T-cell (primary cell): ENCODE data around the gene RASAL1. TPM values are rescaled to one million over a fixed set of nuclear protein-coding genes. Genes with fewer than 3 reads are reported as not detected.

Source experiments
- ATAC-seq, 4 experiments: fragments of 200-7000 bp in 3 of 4; fragments of 150-1000 bp in 1 of 4; cut with Tn5 transposase; replicated peaks in 1 of 4; 1 replicate in 3 of 4; 2 replicates in 1 of 4; pipeline ENCODE4 v1.10.0; 2021; ENCODE audit warnings: moderate library complexity in 3 of 4, mild to moderate bottlenecking in 2 of 4, moderate number of reproducible peaks in 1 of 4
- CTCF ChIA-PET, 2 donors: fragments of 300-600 bp; sonication (Branson Sonifier 250); formaldehyde crosslinking; loops; one replicate each; lab custom pipeline; 2022; ENCODE audit warnings: antibody characterized with exemption in 2 of 2; lab: Charles Lee
- POLR2A ChIA-PET, 2 donors: fragments of 300-600 bp; sonication (Branson Sonifier 250); formaldehyde crosslinking; loops; one replicate each; lab custom pipeline; 2022; ENCODE audit warnings: antibody characterized with exemption in 2 of 2; lab: Charles Lee
- DNase-seq, 35 experiments: peaks; one replicate each; pipeline versions ENCODE4 v3.0.0 to v3.0.0-alpha.2; 2013 to 2023
- H3K27ac ChIP-seq: one replicate; pipeline ENCODE4 v1.5.1; 2013; ENCODE audit warnings: low read length
- H3K27me3 ChIP-seq, 2 experiments: replicated peaks in 1 of 2; 1 replicate in 1 of 2; 2 replicates in 1 of 2; pipeline versions ENCODE4 v1.6.1 to v1.7.0; 2013; ENCODE audit warnings: low read length in 1 of 2, mixed read lengths in 1 of 2; ENCODE audit not compliant: control insufficient read depth in 2 of 2, insufficient read depth in 2 of 2; ENCODE audit errors: extremely low read depth in 1 of 2
- H3K36me3 ChIP-seq, 2 donors: 1 replicate in 1 of 2; 2 replicates in 1 of 2; pipeline versions ENCODE4 v1.6.1 to v1.7.0; 2013; ENCODE audit warnings: low read length in 1 of 2; ENCODE audit not compliant: control insufficient read depth in 2 of 2, insufficient read depth in 1 of 2; ENCODE audit errors: extremely low read depth in 1 of 2
- H3K4me1 ChIP-seq, 2 experiments: 1 replicate in 1 of 2; 2 replicates in 1 of 2; pipeline versions ENCODE4 v1.6.1 to v1.7.0; 2013; ENCODE audit warnings: low read length in 2 of 2, mixed read lengths in 1 of 2; ENCODE audit not compliant: insufficient read depth in 2 of 2, control insufficient read depth in 1 of 2; ENCODE audit errors: extremely low read depth in 1 of 2
- H3K4me3 ChIP-seq, 2 donors: 1 replicate in 1 of 2; 2 replicates in 1 of 2; pipeline versions ENCODE4 v1.5.1 to v1.7.0; 2013; ENCODE audit warnings: mild to moderate bottlenecking in 2 of 2, low read length in 1 of 2, moderate library complexity in 1 of 2; ENCODE audit not compliant: control insufficient read depth in 1 of 2; ENCODE audit errors: extremely low read depth in 1 of 2
- H3K9me3 ChIP-seq: 2 replicates; pipeline ENCODE4 v1.7.0; 2013
- H3K27ac Mint-ChIP-seq, 2 donors: one replicate each; pipeline ENCODE4 v1.8.0; 2020 to 2021; ENCODE audit warnings: mild to moderate bottlenecking in 2 of 2, mixed read lengths in 2 of 2
- H3K27me3 Mint-ChIP-seq, 2 donors: one replicate each; pipeline ENCODE4 v1.8.0; 2021 to 2022; ENCODE audit warnings: mixed read lengths in 2 of 2
- H3K36me3 Mint-ChIP-seq: one replicate; pipeline ENCODE4 v1.8.0; 2021; ENCODE audit warnings: mixed read lengths
- H3K4me1 Mint-ChIP-seq, 3 donors: one replicate each; pipeline ENCODE4 v1.8.0; 2020 to 2022; ENCODE audit warnings: mixed read lengths in 3 of 3, mild to moderate bottlenecking in 1 of 3
- H3K4me3 Mint-ChIP-seq, 3 donors: one replicate each; pipeline ENCODE4 v1.8.0; 2020 to 2022; ENCODE audit warnings: mild to moderate bottlenecking in 3 of 3, mixed read lengths in 3 of 3, moderate library complexity in 3 of 3
- H3K9me3 Mint-ChIP-seq, 3 donors: one replicate each; pipeline ENCODE4 v1.8.0; 2020 to 2022; ENCODE audit warnings: mixed read lengths in 3 of 3
- WGBS: methylation state at CpG from one replicate; pipeline ENCODE4 v1.1.5; 2013; ENCODE audit warnings: missing lambda C conversion rate; ENCODE audit not compliant: insufficient coverage; 5-methylcytosine and 5-hydroxymethylcytosine counted together
- total RNA-seq, 35 experiments: library from RNA in 6 of 35; stranded (reverse) in 6 of 35; fragments of 120-200 nt in 1 of 35; gene quantifications; one replicate each; pipeline versions ENCODE4 v1.2.1 to v1.2.4 and lab custom pipeline; 2013 to 2026

RASAL1 gene
- total RNA-seq, 5 donors from 2014 or later (not counting 1 experiment from before 2014, with no cell fraction given) = 0.43 to 2.9 (median 0.85) TPM

- H3K27ac ChIP-seq = no peak overlapping the region
These were observed 36.2 kb downstream of the RASAL1 start for GRCh38 chr12:113099364-113099763.

DNA sequence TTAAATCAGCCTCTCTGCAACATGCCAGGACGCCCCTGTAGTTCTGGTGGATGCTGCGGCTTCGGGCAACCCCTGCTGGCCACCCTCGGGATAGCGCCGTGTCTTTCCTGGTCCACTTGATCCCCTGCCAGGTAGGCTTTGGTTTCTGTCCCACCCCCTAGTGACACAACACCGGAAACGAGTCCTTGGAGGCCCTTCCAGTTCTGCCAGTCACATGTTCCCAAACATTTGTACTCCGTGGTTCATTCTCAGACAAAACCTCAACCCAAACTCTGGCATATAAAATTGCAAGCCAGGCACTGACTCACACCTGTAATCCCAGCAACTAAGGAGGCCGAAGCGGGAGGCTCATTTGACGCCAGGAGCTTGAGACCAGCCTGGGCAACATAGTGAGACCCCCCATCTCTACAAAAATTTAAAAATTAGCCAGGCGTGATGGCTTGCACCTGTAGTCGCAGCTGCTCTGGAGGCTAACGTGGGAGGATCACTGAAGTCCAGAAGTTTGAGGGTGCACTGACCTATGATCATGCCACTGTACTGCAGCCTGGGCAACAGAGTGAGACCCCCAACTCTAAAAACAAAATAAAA is 37.0 kb downstream of the RASAL1 start:
- H3K4me1 ChIP-seq = peaks cover 0 to 34% of the 10 kb centered on the region in 2 experiments
- no peak overlapping the region for H3K27ac ChIP-seq
- peaks cover 0 to 4% of the 10 kb centered on the region in 2 donors for H3K36me3 ChIP-seq
- no peak overlapping the region for H3K4me3 ChIP-seq
- no peaks in the 10 kb centered on the region for H3K9me3 ChIP-seq
- DNase-seq = peak in 34 of 35 experiments; percentile 18 to 80 (median 55)
- Mint-ChIP-seq H3K27ac (peak overlapping the region; percentile 76 to 77), H3K9me3 (no peaks in the 10 kb centered on the region), H3K4me3 (no peak overlapping the region), H3K4me1 (peaks cover 24 to 36% (median 31%) of the 10 kb centered on the region in 3 donors), H3K27me3 (no peaks in the 10 kb centered on the region), H3K36me3 (peaks cover 4% of the 10 kb centered on the region)
- ATAC-seq = peak; percentile 74 to 91 (median 83)
- 30% methylated on average over 13 of the region's 15 CpGs for WGBS
- H3K27me3 ChIP-seq = peaks cover 0 to 2% of the 10 kb centered on the region in 2 experiments
- ChIA-PET CTCF (interaction anchor here (0.7 to 1.9 kb wide), 8 partner anchors 12 to 53 kb away, joined by 3 to 8 read pairs (median 4); no protein-coding TSS in a partner anchor), POLR2A (no interaction called here)

More at GRCh38 chr12:113099364-113099763, 36.2 kb downstream of the RASAL1 start:
- DNase-seq = no peak
- Mint-ChIP-seq H3K27me3 (no peaks in the 10 kb centered on the region), H3K27ac (peak overlapping the region; percentile 57 to 71), H3K4me1 (peaks cover 26 to 34% (median 32%) of the 10 kb centered on the region in 3 donors), H3K4me3 (no peak overlapping the region), H3K36me3 (peaks cover 4% of the 10 kb centered on the region), H3K9me3 (no peaks in the 10 kb centered on the region)
- no peaks in the 10 kb centered on the region for H3K9me3 ChIP-seq
- H3K4me3 ChIP-seq = no peak overlapping the region
- POLR2A ChIA-PET = no interaction called here
- H3K27me3 ChIP-seq = peaks cover 0 to 5% of the 10 kb centered on the region in 2 experiments
- CTCF ChIA-PET = interaction anchor here (0.9 to 1.9 kb wide), 3 partner anchors 50 to 54 kb away, joined by 3 to 8 read pairs (median 4); no protein-coding TSS in a partner anchor
- peaks cover 0 to 39% of the 10 kb centered on the region in 2 experiments for H3K4me1 ChIP-seq
- ATAC-seq = no peak
- H3K36me3 ChIP-seq = peaks cover 0 to 4% of the 10 kb centered on the region in 2 donors

DNA sequence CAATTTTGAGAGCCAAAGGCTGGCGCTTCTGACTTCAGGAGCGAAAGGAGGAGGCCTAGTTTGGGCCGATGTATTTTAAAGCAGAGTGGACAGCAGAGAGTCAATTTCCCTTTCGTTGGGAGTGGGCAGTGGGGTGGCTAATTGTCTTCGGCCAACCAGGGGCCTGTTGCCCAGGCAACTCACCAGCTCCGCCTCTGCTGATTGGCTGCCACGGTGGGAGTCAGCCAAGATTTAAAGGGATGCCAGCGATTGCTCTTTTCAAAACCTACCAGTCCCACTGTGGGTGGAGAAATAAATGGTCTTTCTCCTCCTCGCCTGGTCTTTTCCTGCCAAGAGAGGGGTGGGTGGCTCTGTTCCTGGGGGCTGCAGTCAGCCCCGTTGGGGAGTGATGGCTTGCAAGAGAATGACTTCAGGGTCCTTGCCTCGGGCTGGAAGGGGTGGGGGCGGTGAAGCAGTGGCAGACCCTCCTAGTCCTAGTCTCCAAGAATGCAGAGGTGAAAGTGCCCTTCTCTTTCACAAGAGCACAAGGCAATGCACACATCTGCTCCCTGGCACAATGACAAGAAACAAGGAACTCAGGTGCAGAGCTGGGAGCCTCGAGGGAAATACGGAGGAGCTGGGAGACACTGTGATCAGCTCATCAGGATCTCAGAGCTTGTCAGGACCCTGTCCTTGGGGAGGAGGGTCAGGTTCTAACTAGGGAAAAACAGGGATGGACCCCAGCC is 37.7 kb downstream of the RASAL1 start:
- Mint-ChIP-seq H3K27ac (peak overlapping the region; percentile 34 to 76), H3K36me3 (peaks cover 4% of the 10 kb centered on the region), H3K4me3 (no peak overlapping the region), H3K9me3 (no peaks in the 10 kb centered on the region), H3K4me1 (peaks cover 24 to 37% (median 32%) of the 10 kb centered on the region in 3 donors), H3K27me3 (no peaks in the 10 kb centered on the region)
- DNase-seq (no peak), ATAC-seq (peak in 1 of 4 experiments; percentile 19)
- ChIA-PET POLR2A (no interaction called here), CTCF (interaction anchor here (0.7 to 1.9 kb wide), 8 partner anchors 12 to 53 kb away, joined by 3 to 8 read pairs (median 4); no protein-coding TSS in a partner anchor)
- WGBS = 77% methylated on average over 6 of the region's 14 CpGs
- Histone ChIP-seq H3K4me1 (peaks cover under 1 to 33% of the 10 kb centered on the region in 2 experiments), H3K9me3 (no peaks in the 10 kb centered on the region), H3K27ac (no peak overlapping the region), H3K27me3 (peaks cover 0 to 2% of the 10 kb centered on the region in 2 experiments), H3K4me3 (no peak overlapping the region), H3K36me3 (peaks cover 0 to 4% of the 10 kb centered on the region in 2 donors)

GRCh38 chr12:113096675-113097461 is 38.7 kb downstream of the RASAL1 start:
- Mint-ChIP-seq H3K4me1 (peaks cover 34 to 47% (median 39%) of the 10 kb centered on the region in 3 donors), H3K27ac (peak overlapping the region in 1 of 2 donors; percentile 28), H3K9me3 (no peaks in the 10 kb centered on the region), H3K27me3 (no peaks in the 10 kb centered on the region), H3K4me3 (no peak overlapping the region), H3K36me3 (peaks cover 4% of the 10 kb centered on the region)
- Histone ChIP-seq H3K36me3 (peaks cover 0 to 4% of the 10 kb centered on the region in 2 donors), H3K4me3 (no peak overlapping the region), H3K27ac (no peak overlapping the region), H3K4me1 (peaks cover 10 to 42% of the 10 kb centered on the region in 2 experiments), H3K9me3 (no peaks in the 10 kb centered on the region), H3K27me3 (peaks cover 0 to 2% of the 10 kb centered on the region in 2 experiments)
- WGBS = 93% methylated on average over 22 of the region's 30 CpGs
- DNase-seq (no peak), ATAC-seq (no peak)
- ChIA-PET POLR2A (no interaction called here), CTCF (interaction anchor here (0.6 to 0.7 kb wide), 4 partner anchors 11 to 197 kb away, joined by 3 to 6 read pairs (median 4); no protein-coding TSS in a partner anchor)

- WGBS = 58% methylated on average over 4 of the region's 6 CpGs
- Mint-ChIP-seq H3K36me3 (peaks cover 4% of the 10 kb centered on the region), H3K4me1 (peaks cover 49 to 62% (median 53%) of the 10 kb centered on the region in 3 donors), H3K27ac (peak overlapping the region; percentile 39 to 40), H3K4me3 (no peak overlapping the region), H3K27me3 (no peaks in the 10 kb centered on the region), H3K9me3 (no peaks in the 10 kb centered on the region)
- Histone ChIP-seq H3K27ac (no peak overlapping the region), H3K9me3 (no peaks in the 10 kb centered on the region), H3K4me1 (peaks cover 22 to 56% of the 10 kb centered on the region in 2 experiments), H3K4me3 (no peak overlapping the region), H3K27me3 (peaks cover 0 to 2% of the 10 kb centered on the region in 2 experiments), H3K36me3 (peaks cover 0 to 4% of the 10 kb centered on the region in 2 donors)
- ChIA-PET POLR2A (no interaction called here), CTCF (no interaction called here)
- DNase-seq (no peak), ATAC-seq (no peak)
These were observed 40.2 kb downstream of the RASAL1 start for GRCh38 chr12:113095405-113095804.
